ENCODE data around the gene XG.
"Not testable (repeated sequence)": the region's sequence is repeated elsewhere in the genome, so short reads cannot be mapped to it uniquely, and the experiment has no call there.

Gene XG

DNA sequence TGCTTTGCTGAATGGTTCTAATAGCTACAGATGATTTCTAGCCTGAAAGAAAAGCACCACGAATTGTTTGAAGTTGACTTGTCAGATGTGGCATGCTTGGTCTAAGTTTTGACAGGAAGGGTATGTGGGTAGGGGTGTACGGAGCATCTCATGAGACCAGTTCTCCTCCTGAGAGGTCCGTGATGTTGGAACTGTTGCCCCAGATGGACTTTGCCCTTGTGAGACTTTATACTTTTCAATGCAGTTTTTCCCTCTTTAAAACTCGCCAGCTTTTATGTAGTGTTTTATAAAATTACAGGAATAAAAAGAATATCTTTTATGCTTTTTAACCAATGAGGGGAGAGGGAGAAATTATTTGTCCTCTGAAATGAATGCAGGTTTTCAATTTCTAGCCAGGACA, 16.6 kb upstream of the XG start:
- DNase-seq, result no peak

DNA sequence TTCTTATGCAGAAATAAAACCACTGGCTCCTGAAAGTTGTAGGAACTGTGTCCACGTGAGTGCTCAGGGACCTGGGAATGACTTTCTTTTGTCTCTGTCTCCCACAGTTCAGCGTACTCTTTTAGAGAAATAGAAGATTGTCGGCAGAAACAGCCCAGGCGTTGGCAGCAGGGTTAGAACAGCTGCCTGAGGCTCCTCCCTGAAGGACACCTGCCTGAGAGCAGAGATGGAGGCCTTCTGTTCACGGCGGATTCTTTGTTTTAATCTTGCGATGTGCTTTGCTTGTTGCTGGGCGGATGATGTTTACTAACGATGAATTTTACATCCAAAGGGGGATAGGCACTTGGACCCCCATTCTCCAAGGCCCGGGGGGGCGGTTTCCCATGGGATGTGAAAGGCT, 11.2 kb upstream of the XG start:
- no peak for DNase-seq

GRCh38 chrX:2741386-2741785, 10.5 kb upstream of the XG start:
- no peak for DNase-seq

GRCh38 chrX:2746250-2746649, 5.6 kb upstream of the XG start:
- not testable (repeated sequence) for DNase-seq

DNA sequence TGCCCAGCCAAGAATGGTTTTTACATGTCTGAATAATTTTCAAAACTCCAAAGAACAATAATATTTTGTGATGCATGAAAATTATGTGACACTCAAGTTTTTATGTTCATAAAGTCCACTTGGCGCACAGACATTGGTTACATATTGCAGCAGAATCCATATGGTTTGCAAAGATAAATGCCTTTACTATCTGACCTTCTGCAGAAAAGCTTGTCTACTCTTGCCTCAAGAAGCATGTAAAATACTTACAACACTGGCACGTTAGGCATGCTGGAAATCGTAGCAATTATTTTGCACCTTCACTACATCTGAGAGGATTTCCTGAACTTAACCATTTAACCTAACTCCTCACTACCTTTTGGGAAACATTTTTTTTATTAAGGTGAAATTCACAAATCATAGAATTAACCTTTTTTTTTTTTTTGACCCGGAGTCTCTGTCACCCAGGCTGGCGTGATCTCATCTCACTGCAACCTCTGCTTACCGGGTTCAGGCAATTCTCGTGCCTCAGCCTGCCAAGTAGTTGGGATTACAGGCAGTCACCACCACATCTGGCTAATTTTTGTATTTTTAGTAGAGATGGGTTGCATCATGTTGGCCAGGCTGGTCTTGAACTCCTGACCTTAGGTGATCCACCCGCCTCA, 3.5 kb upstream of the XG start:
- DNase-seq, result no peak

DNA sequence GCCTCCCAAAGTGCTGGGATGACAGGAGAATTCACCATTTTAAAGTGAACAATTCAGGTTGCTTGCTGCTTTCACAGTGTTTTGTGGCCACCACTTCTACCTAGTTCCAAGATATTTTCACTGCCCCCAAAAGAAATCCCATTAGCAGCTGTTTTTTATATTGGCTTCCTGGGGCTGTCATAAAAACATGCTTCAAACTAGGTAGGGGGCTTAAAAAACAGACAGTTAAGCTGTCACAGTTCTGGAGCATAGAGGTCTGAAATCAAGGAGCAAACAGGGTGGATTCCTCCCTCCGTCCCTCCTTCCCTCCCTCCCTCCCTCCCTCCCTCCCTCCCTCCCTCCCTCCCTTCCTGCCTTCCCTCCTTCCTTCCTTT, 3.0 kb upstream of the XG start:
- no peak for DNase-seq

DNA sequence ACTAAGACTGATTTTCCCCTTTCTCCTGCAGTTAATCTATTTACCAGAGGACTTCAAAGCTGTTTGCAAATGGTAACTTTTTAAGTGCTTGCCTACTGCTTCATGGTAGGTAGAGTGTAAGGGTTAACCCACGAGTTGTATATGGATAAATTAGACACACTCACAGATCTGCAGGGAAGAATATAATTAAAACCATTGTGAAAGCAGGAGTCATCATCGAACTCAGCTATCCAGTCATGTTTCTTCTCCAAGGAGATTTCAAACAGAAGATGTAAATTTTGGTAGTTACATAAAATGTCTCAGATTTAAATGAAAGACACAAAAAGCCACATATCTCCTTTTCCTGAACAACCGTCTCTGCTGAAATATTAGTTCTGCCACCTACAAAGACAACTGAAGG, 549 bp upstream of the XG start:
- DNase-seq, result no peak

DNA sequence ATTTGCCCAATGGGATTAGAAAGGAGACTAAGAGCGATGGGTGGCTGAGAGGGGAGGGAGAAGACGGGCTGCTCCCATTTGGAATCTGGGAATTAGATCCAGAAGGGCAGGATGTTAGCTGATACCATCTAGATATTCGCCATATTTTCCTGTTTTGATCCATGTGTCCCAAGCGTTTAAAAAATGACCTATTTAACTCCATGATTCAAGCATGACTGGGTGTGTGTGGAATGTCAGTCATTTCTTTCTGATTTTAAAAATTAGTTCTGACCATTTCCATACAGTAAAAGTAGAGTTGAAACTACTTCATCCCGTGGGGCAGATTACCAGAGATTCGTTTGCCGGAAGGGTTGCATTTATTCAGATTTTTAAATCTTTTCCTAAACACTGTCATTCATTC, 601 bp downstream of the XG start:
- not testable (repeated sequence) for DNase-seq

GRCh38 chrX:2755163-2755715, 3.4 kb downstream of the XG start:
- not testable (repeated sequence) for DNase-seq

- DNase-seq, result no peak
Observed at GRCh38 chrX:2756548-2756947, 4.7 kb downstream of the XG start.

DNA sequence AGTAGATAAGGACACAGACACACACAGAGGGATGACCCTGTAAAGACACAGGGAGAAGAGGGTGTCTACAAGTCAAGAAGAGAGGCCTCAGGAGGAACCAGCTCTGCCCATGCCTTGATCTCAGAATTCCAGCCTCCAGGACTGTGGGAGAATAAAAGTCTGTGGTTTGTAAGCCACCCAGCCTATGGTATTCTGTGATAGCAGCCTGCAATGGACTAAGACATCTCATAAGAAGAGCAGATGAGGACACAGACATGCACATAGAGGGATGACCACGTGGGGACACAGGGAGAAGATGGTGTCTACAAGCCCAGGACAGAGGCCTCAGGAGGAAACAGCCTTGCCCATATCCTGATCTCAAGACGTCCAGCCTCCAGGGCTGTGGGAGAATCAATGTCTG, 9.4 kb downstream of the XG start:
- no peak for DNase-seq

DNA sequence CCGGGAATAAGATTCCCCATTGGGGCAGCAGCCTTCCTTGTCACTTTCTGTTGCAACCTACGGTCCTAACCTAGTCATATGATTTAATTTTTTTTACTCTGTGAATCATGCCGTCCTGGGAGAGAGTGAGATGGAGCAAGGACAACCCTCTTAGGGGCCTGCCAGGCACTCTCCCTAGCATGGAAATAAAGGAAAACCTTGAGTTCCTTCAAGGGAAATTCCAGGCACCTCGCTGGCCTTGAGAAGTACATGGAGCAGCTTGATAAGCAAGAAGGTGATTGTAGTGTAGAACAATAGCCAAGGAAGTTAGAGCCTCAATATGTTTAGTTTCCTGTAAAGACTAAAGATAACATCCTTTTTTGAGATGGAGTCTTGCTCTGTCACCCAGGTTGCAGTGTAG, 10.8 kb downstream of the XG start:
- DNase-seq, result not testable (repeated sequence)

DNA sequence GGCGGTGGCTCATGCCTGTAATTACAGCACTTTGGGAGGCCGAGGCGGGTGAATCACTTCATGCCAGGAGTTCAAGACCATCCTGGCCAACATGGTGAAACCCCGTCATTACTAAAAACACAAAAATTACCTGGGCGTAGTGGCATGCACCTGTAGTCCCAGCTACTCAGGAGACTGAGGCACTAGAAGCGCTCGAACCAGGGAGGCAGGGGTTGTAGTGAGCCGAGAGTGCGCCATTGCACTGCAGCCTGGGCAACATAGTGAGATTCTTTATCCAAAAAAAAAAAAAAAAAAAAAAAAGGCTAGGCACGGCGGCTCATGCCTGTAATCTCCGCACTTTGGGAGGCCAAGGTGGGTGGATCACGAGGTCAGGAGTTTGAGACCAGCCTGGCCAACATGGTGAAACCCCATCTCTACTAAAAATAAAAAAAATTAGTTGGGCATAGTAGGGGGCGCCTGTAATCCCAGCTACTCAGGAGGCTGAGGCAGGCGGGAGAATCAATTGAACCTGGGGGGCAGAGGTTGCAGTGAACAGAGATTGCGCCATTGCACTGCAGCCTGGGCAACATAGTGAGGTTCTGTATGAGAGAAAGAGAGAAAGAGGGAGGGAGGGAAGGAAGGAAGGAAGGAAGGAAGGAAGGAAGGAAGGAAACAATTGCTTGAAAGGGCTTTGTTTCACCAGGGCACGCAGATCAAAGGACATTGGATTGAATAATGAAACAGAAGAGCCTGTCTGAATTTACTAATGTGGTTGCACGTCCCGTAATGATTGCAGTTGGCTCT, 13.1 kb downstream of the XG start:
- DNase-seq, result not testable (repeated sequence)

DNA sequence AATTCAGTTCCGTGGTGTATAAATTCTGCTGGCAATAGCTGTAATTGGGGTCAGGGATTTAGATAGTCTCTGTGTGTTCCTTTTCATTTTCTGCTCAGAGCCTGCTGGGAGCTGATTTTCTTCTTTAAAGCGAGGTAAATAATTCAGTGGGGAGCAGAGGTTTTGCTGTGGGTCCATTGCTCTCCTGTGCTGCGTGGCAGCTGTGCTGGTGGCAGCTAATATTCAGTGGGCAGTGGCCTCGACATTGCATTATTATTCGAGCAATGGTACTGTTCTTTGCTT, 13.7 kb downstream of the XG start:
- DNase-seq, result no peak

GRCh38 chrX:2766906-2767305, 15.1 kb downstream of the XG start:
- DNase-seq, result no peak

DNA sequence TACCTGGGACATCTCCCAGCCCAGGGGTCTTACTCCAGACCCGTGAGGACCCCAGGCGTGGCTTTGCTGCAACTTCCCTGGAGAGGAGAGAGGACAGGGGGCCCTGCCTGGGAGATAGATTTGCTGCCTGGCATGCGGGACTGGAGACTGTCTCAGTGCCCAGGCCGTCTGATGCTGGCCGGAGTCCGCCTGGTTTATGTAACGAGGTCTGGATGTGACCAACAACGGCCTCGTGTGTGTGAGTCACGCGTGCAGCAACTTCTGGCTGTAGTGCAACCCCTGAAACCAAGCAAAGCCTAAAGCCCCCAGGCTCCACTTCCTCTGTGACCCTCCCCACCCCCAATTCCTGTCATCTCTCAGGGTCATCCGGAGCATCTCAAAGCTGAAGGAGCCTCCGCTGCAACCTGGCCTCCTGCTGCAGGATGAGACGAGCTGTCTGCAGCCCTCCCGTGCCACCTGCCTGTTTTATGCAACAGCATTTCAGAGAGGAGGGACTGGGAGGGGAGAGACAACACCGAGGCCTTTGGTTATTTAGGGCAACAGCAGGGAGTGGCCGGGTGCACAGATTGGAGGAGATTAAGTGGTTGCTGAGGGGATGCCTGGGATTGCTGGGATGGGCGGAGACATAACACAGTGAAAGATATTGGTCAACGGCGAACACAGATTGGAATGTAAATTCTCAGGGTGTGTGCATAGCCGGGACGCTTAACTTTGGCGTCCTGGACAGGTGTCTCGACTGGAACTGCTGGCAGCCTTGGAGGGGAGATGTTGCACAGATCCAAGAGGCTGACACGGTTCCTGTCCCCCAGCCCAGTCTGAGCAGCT, 16.0 kb downstream of the XG start:
- DNase-seq, result no peak

DNA sequence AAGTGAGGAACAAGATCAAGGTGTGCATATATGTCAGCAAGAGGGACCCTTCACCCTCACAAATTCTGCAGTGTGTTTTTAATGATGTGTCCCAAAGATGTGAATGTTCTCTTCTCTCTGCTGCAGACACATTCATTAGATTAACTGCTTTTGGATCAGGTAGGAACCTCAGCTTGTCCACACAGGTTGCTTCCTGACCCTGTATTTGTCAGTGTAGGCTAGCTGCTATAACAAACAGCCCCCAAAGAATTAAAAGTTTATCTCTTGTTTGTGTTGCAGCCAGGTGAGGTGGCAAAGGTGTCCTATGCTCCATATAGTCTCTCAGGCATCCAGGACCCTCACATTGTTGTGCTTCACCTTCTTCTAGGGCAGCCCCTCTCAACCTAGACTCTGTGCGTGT, 17.8 kb downstream of the XG start:
- no peak for DNase-seq

GRCh38 chrX:2773166-2774055, 21.6 kb downstream of the XG start:
- DNase-seq, result not testable (repeated sequence)

DNA sequence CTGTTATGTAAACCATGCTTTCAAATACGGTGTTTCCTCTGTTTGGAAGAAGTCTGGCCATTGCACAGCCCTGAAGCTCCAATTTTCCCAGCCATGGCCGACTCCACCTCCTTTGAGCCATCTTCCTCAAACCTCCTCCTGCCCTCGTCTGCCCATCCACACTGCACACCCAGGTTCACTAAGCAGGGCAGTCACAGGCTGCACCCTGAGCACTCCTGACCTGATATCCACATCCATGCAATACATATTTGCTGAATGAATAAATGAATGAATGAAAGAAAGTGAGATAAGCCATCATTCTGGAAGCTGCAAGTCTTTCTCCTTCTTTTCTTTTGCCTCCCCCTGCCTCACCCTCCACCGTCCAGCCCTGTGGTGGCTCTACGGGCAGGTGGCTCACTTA, 22.2 kb downstream of the XG start:
- no peak for DNase-seq

DNA sequence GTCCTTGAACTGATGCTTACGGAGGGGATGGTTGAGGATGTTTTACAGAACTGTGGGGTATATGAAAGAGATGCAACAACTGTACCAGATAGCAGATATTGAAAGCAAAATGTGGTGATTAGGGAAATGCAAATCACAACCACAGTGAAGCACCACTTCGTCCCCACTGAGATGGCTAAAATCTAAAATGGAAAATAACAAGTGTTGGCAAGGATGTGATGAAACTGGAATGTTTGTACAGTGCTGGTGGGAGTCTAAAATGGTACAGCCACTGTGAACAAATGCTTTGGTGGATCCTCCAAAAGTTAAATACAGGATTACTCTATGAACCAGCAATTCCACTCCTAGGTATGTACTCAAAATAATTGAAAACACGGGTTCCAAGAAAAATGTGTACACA, 22.9 kb downstream of the XG start:
- no peak for DNase-seq

GRCh38 chrX:2780472-2781225, 28.8 kb downstream of the XG start:
- DNase-seq, result not testable (repeated sequence)

- no peak for DNase-seq
Observed at GRCh38 chrX:2781226-2781571, 29.4 kb downstream of the XG start.
